Lower leg skin (tissue), 3 donors: ENCODE data around the gene AKR1C3.

Experiments used
- POLR2A ChIP-seq, 2 donors: fragments of 450-650 bp; IDR thresholded peaks; one replicate each; pipeline ENCODE4 v1.6.1; 2016 to 2017; ENCODE audit warnings: antibody characterized with exemption in 2 of 2, mild to moderate bottlenecking in 1 of 2, moderate library complexity in 1 of 2
- TF ChIP-seq, protein P1 (sequence below), 3 donors: fragments of 450-650 bp; IDR thresholded peaks; one replicate each; pipeline ENCODE4 v1.5.1; 2016; ENCODE audit warnings: antibody characterized with exemption in 3 of 3, mild to moderate bottlenecking in 3 of 3, moderate library complexity in 2 of 3

DNA sequence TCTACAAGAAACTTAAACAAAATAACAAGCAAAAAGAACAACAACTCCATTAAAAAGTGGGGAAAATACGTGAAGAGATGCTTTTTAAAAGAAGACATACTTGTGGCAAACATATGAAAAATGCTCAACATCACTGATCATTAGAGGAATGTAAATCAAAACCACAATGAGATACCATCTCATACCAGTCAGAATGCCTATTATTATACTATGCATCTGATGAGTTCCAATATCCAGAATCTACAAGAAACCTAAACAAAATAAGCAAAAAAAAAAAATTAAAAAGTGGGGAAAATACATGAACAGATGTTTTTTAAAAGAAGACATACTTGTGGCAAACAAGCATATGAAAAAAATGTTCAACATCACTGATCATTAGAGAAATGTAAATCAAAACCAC, 29.6 kb upstream of the AKR1C3 start:
- TF ChIP-seq, protein P1, sequence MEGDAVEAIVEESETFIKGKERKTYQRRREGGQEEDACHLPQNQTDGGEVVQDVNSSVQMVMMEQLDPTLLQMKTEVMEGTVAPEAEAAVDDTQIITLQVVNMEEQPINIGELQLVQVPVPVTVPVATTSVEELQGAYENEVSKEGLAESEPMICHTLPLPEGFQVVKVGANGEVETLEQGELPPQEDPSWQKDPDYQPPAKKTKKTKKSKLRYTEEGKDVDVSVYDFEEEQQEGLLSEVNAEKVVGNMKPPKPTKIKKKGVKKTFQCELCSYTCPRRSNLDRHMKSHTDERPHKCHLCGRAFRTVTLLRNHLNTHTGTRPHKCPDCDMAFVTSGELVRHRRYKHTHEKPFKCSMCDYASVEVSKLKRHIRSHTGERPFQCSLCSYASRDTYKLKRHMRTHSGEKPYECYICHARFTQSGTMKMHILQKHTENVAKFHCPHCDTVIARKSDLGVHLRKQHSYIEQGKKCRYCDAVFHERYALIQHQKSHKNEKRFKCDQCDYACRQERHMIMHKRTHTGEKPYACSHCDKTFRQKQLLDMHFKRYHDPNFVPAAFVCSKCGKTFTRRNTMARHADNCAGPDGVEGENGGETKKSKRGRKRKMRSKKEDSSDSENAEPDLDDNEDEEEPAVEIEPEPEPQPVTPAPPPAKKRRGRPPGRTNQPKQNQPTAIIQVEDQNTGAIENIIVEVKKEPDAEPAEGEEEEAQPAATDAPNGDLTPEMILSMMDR (IDR thresholded peaks at IDR 0.05) = no peak
- TF ChIP-seq POLR2A (IDR thresholded peaks at IDR 0.05) = no peak
